Endothelial cell of umbilical vein (primary cell): ENCODE measurements around the gene FGF6. TPM values are rescaled to one million over a fixed set of nuclear protein-coding genes. Genes with fewer than 3 reads are reported as not detected.

Source experiments
- BruUV-seq: library from RNA; stranded (reverse); fragments of 400-500 nt; replicated peaks from 2 replicates; lab custom pipeline; 2021; lab: Mats Ljungman, UMichigan
- CTCF ChIA-PET: fragments of 300-600, 350-600 bp; sonication (Branson Sonifier 250); formaldehyde crosslinking; loops from one replicate; lab custom pipeline; 2021; ENCODE audit warnings: antibody characterized with exemption, inconsistent platforms; lab: Charles Lee
- POLR2A ChIA-PET: fragments of 300-600, 350-600 bp; sonication (Branson Sonifier 250); formaldehyde crosslinking; loops from one replicate; lab custom pipeline; 2021; ENCODE audit warnings: antibody characterized with exemption, inconsistent platforms; lab: Charles Lee
- DNase-seq: peaks from one replicate; pipeline ENCODE4 v3.0.0-alpha.2; 2011; ENCODE audit warnings: low read depth, low spot score
- FAIRE-seq: peaks from 2 replicates; lab custom pipeline; 2011; peaks lifted over from hg19 to GRCh38; lab: Jason Lieb, UNC
- H2AFZ ChIP-seq: 2 replicates; pipeline ENCODE4 v1.6.0; 2012; ENCODE audit warnings: low read depth, low read length, control low read depth, inconsistent platforms
- H3K27ac ChIP-seq: 2 replicates; pipeline ENCODE4 v1.5.1; 2011; ENCODE audit warnings: low read depth, mild to moderate bottlenecking, control low read depth, low read length, moderate library complexity; ENCODE audit not compliant: insufficient read depth
- H3K27me3 ChIP-seq, 2 experiments: 2 replicates each; pipeline versions ENCODE4 v1.6.0 to v1.6.1; 2011; ENCODE audit warnings: low read length in 2 of 2, mixed read lengths in 1 of 2; ENCODE audit not compliant: control insufficient read depth in 2 of 2, insufficient read depth in 2 of 2
- H3K36me3 ChIP-seq, 2 experiments: 2 replicates in 1 of 2; 3 replicates in 1 of 2; pipeline ENCODE4 v1.5.1; 2011; ENCODE audit warnings: low read length in 2 of 2, mild to moderate bottlenecking in 1 of 2, moderate library complexity in 1 of 2; ENCODE audit not compliant: control insufficient read depth in 2 of 2, insufficient read depth in 2 of 2; ENCODE audit errors: extremely low read depth in 1 of 2
- H3K4me1 ChIP-seq: 3 replicates; pipeline ENCODE4 v1.5.1; 2011; ENCODE audit warnings: mild to moderate bottlenecking, low read length; ENCODE audit not compliant: control insufficient read depth, insufficient read depth; ENCODE audit errors: extremely low read depth
- H3K4me2 ChIP-seq: 2 replicates; pipeline ENCODE4 v1.6.1; 2011; ENCODE audit warnings: low read length, control low read depth, mixed read lengths; ENCODE audit not compliant: insufficient read depth
- H3K4me3 ChIP-seq, 3 experiments: fragments of 200-600 bp in 1 of 3; sonication (generic), shearing (Covaris generic) in 1 of 3; replicated peaks in 1 of 3; 2 replicates each; pipeline ENCODE4 v1.5.1; 2011 to 2016; ENCODE audit warnings: control low read depth in 3 of 3, low read length in 3 of 3, mild to moderate bottlenecking in 2 of 3, inconsistent platforms in 1 of 3, low read depth in 1 of 3, moderate library complexity in 1 of 3; ENCODE audit not compliant: insufficient read depth in 1 of 3
- H3K79me2 ChIP-seq: 2 replicates; pipeline ENCODE4 v1.6.0; 2012; ENCODE audit warnings: low read length, inconsistent platforms; ENCODE audit not compliant: control insufficient read depth, insufficient read depth
- H3K9ac ChIP-seq: replicated peaks from 2 replicates; pipeline ENCODE3; 2011; ENCODE audit warnings: low read length, control low read depth; ENCODE audit not compliant: insufficient read depth; ENCODE audit errors: extremely low read depth
- H3K9me1 ChIP-seq: replicated peaks from 3 replicates; pipeline ENCODE4 v1.6.0; 2011; ENCODE audit warnings: mild to moderate bottlenecking, low read length; ENCODE audit not compliant: control insufficient read depth, insufficient read depth; ENCODE audit errors: extremely low read depth
- H3K9me3 ChIP-seq: replicated peaks from 2 replicates; pipeline ENCODE4 v1.5.1; 2012; ENCODE audit warnings: low read length, inconsistent platforms; ENCODE audit not compliant: control insufficient read depth, insufficient read depth
- H4K20me1 ChIP-seq: replicated peaks from 2 replicates; pipeline ENCODE3; 2011; ENCODE audit warnings: mild to moderate bottlenecking, low read length; ENCODE audit not compliant: control insufficient read depth, insufficient read depth; ENCODE audit errors: extremely low read depth
- EZH2 ChIP-seq: IDR thresholded peaks from 2 replicates; pipeline ENCODE4 v1.6.1; 2012; ENCODE audit warnings: borderline replicate concordance, low read depth, mild to moderate bottlenecking, moderate library complexity, low read length, inconsistent platforms; ENCODE audit not compliant: severe bottlenecking
- FOS ChIP-seq: IDR thresholded peaks from 2 replicates; pipeline ENCODE4 v1.6.1; 2011; ENCODE audit warnings: mild to moderate bottlenecking, low read length, moderate library complexity, borderline replicate concordance; ENCODE audit not compliant: insufficient read depth
- GATA2 ChIP-seq: IDR thresholded peaks from 2 replicates; pipeline ENCODE4 v1.7.0; 2011; ENCODE audit warnings: low read depth, mild to moderate bottlenecking, moderate library complexity, mixed read lengths, low read length; ENCODE audit not compliant: insufficient read length, insufficient read depth
- MYC ChIP-seq: IDR thresholded peaks from one replicate; pipeline ENCODE4 v1.6.1; 2011; ENCODE audit warnings: mild to moderate bottlenecking, low read depth, low read length
- POLR2A ChIP-seq: IDR thresholded peaks from 2 replicates; pipeline ENCODE4 v1.6.1; 2012; ENCODE audit warnings: low read depth, mild to moderate bottlenecking, control low read depth, low read length
- POLR2AphosphoS5 ChIP-seq: IDR thresholded peaks from 2 replicates; pipeline ENCODE4 v1.6.1; 2012; ENCODE audit warnings: low read depth, mild to moderate bottlenecking, control low read depth, low read length, moderate library complexity; ENCODE audit not compliant: insufficient read depth
- dilution Hi-C: fragments of 300-500 bp; cut with MboI; formaldehyde crosslinking; loops from one replicate; pipeline ENCODE4 v1.15.0; 2019; ENCODE audit warnings: low sequenced_read_pairs; ENCODE audit not compliant: extremely low pct_ligation_motif_present
- intact Hi-C: fragments of 100-400 bp; cut with micrococcal nuclease; formaldehyde crosslinking; loops from one replicate; pipeline ENCODE4 v1.10.0; 2022
- polyA plus RNA-seq, 4 experiments: library from polyadenylated mRNA; depleted of rRNA in 3 of 4; stranded (reverse) in 3 of 4; unstranded in 1 of 4; fragments of >200 nt; gene quantifications; 2 replicates each; pipeline versions ENCODE4 v1.2.1 to v1.2.3, GENCODE V29; 2011 to 2012; ENCODE audit warnings: missing spikeins in 1 of 4
- total RNA-seq: library from RNA; stranded (reverse); gene quantifications from 2 replicates; pipeline ENCODE4 v1.2.3, GENCODE V29; 2021
- TF ChIP-seq, protein P1 (sequence below): IDR thresholded peaks from 2 replicates; pipeline ENCODE4 v1.6.1; 2011; ENCODE audit not compliant: insufficient read depth, insufficient read length
- TF ChIP-seq, protein P2 (sequence below), 2 donors: IDR thresholded peaks; 1 replicate in 1 of 2; 2 replicates in 1 of 2; pipeline ENCODE4 v1.5.1; 2011; ENCODE audit warnings: low read length in 2 of 2, mild to moderate bottlenecking in 2 of 2, moderate library complexity in 2 of 2, control low read depth in 1 of 2, inconsistent platforms in 1 of 2, low read depth in 1 of 2; ENCODE audit not compliant: insufficient read depth in 1 of 2; ENCODE audit errors: extremely low read depth in 1 of 2

The FGF6 gene
- total and polyA plus RNA-seq, 2 donors (not counting 3 experiments of a cell fraction or from before 2014, with no cell fraction given) = not detected

DNA sequence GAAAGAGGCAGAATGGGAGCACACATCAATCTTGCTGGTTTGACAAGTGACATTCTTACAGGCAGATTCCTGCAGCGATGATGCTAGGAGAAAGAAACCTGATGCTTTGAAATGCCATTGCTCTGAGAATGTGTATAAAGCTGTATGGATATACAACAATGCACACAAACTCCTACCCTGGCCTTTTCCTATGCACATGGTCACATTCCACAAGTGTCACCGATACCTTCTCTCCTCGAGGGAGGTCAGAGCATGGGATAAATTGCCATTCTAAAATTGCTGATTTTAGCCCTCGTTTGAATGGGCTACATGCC, 11.9 kb downstream of the FGF6 start:
- Histone ChIP-seq H3K4me2 (no peak overlapping the region), H3K79me2 (no peaks in the 10 kb centered on the region), H3K4me1 (no peaks in the 10 kb centered on the region), H3K9me3 (no peaks in the 10 kb centered on the region), H2AFZ (no peak overlapping the region), H3K27me3 (no peaks in the 10 kb centered on the region), H3K9ac (no peak overlapping the region), H3K9me1 (no peaks in the 10 kb centered on the region), H3K27ac (no peak overlapping the region), H4K20me1 (no peaks in the 10 kb centered on the region), H3K36me3 (no peaks in the 10 kb centered on the region), H3K4me3 (no peak overlapping the region)
- dilution Hi-C loops = no loop called here
- no peak for TF ChIP-seq FOS
- TF ChIP-seq MYC = no peak
- TF ChIP-seq GATA2 = no peak
- TF ChIP-seq EZH2 = no peak
- TF ChIP-seq POLR2A = no peak
- TF ChIP-seq, protein P1, sequence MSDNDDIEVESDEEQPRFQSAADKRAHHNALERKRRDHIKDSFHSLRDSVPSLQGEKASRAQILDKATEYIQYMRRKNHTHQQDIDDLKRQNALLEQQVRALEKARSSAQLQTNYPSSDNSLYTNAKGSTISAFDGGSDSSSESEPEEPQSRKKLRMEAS = no peak
- TF ChIP-seq POLR2AphosphoS5 = no peak
- TF ChIP-seq, protein P2, sequence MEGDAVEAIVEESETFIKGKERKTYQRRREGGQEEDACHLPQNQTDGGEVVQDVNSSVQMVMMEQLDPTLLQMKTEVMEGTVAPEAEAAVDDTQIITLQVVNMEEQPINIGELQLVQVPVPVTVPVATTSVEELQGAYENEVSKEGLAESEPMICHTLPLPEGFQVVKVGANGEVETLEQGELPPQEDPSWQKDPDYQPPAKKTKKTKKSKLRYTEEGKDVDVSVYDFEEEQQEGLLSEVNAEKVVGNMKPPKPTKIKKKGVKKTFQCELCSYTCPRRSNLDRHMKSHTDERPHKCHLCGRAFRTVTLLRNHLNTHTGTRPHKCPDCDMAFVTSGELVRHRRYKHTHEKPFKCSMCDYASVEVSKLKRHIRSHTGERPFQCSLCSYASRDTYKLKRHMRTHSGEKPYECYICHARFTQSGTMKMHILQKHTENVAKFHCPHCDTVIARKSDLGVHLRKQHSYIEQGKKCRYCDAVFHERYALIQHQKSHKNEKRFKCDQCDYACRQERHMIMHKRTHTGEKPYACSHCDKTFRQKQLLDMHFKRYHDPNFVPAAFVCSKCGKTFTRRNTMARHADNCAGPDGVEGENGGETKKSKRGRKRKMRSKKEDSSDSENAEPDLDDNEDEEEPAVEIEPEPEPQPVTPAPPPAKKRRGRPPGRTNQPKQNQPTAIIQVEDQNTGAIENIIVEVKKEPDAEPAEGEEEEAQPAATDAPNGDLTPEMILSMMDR (IDR thresholded peaks at IDR 0.05; ENCODE audit: extremely low read depth in 1 of 2, insufficient read depth in 1 of 2, low read depth in 1 of 2, low read length in 2 of 2) = no peak
- BruUV-seq = no TSS peak
- FAIRE-seq (no peak), DNase-seq (no peak)
- ChIA-PET CTCF (interaction anchor here (0.7 kb wide), 1 partner anchor 12 kb away, joined by 3 read pairs; no protein-coding TSS in a partner anchor), POLR2A (no interaction called here)
- intact Hi-C loops = no loop called here
